Kidney glomerular epithelial cell (primary cell): Measurements from ENCODE around the gene TMEM19.

Experiments used
- DNase-seq: peaks from one replicate; lab custom pipeline; 2025; lab: John Stamatoyannopoulos, UW

Gene TMEM19

GRCh38 chr12:71685914-71686657 lies at the start of gene TMEM19:
TSS of gene TMEM19 (plus strand) at chr12:71686082. CDS start at chr12:71686681, 599 bp downstream.
- peak; percentile 89 for DNase-seq

GRCh38 chr12:71636704-71637115 lies 49.2 kb upstream of the TMEM19 start:
- peak; percentile 54 for DNase-seq

GRCh38 chr12:71638499-71638898 lies 47.4 kb upstream of the TMEM19 start:
- DNase-seq = no peak

GRCh38 chr12:71639341-71639760 lies 46.5 kb upstream of the TMEM19 start:
- DNase-seq = no peak

- no peak for DNase-seq
Measured at GRCh38 chr12:71640316-71640715, 45.6 kb upstream of the TMEM19 start.

GRCh38 chr12:71641390-71641789 lies 44.5 kb upstream of the TMEM19 start:
- DNase-seq = no peak

GRCh38 chr12:71642264-71642663 lies 43.6 kb upstream of the TMEM19 start:
- DNase-seq = no peak

GRCh38 chr12:71645268-71645667 lies 40.6 kb upstream of the TMEM19 start:
- DNase-seq = no peak

- DNase-seq = no peak
Measured at GRCh38 chr12:71646512-71646911, 39.4 kb upstream of the TMEM19 start.

GRCh38 chr12:71648537-71648936 lies 37.3 kb upstream of the TMEM19 start:
- DNase-seq = no peak

- no peak for DNase-seq
Measured at GRCh38 chr12:71649401-71649800, 36.5 kb upstream of the TMEM19 start.

- no peak for DNase-seq
Measured at GRCh38 chr12:71652656-71653055, 33.2 kb upstream of the TMEM19 start.

- DNase-seq = no peak
Measured at GRCh38 chr12:71653137-71653536, 32.7 kb upstream of the TMEM19 start.

GRCh38 chr12:71654200-71654599 lies 31.7 kb upstream of the TMEM19 start:
- DNase-seq = no peak

- no peak for DNase-seq
Measured at GRCh38 chr12:71655495-71655894, 30.4 kb upstream of the TMEM19 start.

- no peak for DNase-seq
Measured at GRCh38 chr12:71655907-71656306, 30.0 kb upstream of the TMEM19 start.

- no peak for DNase-seq
Measured at GRCh38 chr12:71656740-71657139, 29.1 kb upstream of the TMEM19 start.

GRCh38 chr12:71661977-71662530 lies 23.8 kb upstream of the TMEM19 start:
- no peak for DNase-seq

- no peak for DNase-seq
Measured at GRCh38 chr12:71662849-71663560, 22.9 kb upstream of the TMEM19 start.

GRCh38 chr12:71663561-71664410 lies 22.1 kb upstream of the TMEM19 start, which contains the start of the genes THAP2 and ZFC3H1:
TSS of gene THAP2 (plus strand) at chr12:71664301. CDS start at chr12:71664510, 209 bp downstream.
TSS of gene ZFC3H1 (minus strand) at chr12:71663848. CDS start at chr12:71663610, 238 bp downstream.
- peak; percentile 99 for DNase-seq

- peak; percentile 42 for DNase-seq
Measured at GRCh38 chr12:71664411-71665089, 21.3 kb upstream of the TMEM19 start.
